H9 (cell line): ENCODE results near the gene ATP6V1G3. TPM values are rescaled to one million over a fixed set of nuclear protein-coding genes. Genes with fewer than 3 reads are reported as not detected.

ENCODE experiments used
- DNase-seq: peaks from one replicate; pipeline ENCODE4 v3.0.0-alpha.2; 2017
- H2AFZ ChIP-seq: one replicate; pipeline ENCODE4 v1.6.1; 2013; ENCODE audit warnings: mild to moderate bottlenecking, low read length, control low read depth, moderate library complexity
- H2AK5ac ChIP-seq: 2 replicates; pipeline ENCODE4 v1.6.1; 2013; ENCODE audit warnings: low read length, control low read depth, mixed read lengths; ENCODE audit not compliant: insufficient read length
- H2BK120ac ChIP-seq: one replicate; pipeline ENCODE4 v1.6.1; 2013; ENCODE audit warnings: low read depth, mild to moderate bottlenecking, low read length, control low read depth, inconsistent platforms; ENCODE audit not compliant: poor library complexity, severe bottlenecking
- H2BK12ac ChIP-seq: 2 replicates; pipeline ENCODE4 v1.6.1; 2013; ENCODE audit warnings: low read length, control low read depth, mixed read lengths, low read depth; ENCODE audit not compliant: insufficient read length
- H2BK15ac ChIP-seq: 2 replicates; pipeline ENCODE4 v1.6.1; 2013; ENCODE audit warnings: low read depth, low read length, control low read depth
- H2BK20ac ChIP-seq: one replicate; pipeline ENCODE4 v1.6.1; 2013; ENCODE audit warnings: low read depth, mild to moderate bottlenecking, low read length, control low read depth, inconsistent platforms; ENCODE audit not compliant: poor library complexity, severe bottlenecking
- H2BK5ac ChIP-seq: 2 replicates; pipeline ENCODE4 v1.6.1; 2013; ENCODE audit warnings: low read length, control low read depth, mixed read lengths; ENCODE audit not compliant: insufficient read length
- H3K14ac ChIP-seq: 2 replicates; pipeline ENCODE4 v1.6.1; 2013; ENCODE audit warnings: low read length, control low read depth; ENCODE audit not compliant: insufficient read depth
- H3K18ac ChIP-seq: 2 replicates; pipeline ENCODE4 v1.6.1; 2013; ENCODE audit warnings: low read depth, mild to moderate bottlenecking, mixed read lengths, low read length, control low read depth; ENCODE audit not compliant: insufficient read length
- H3K23ac ChIP-seq: 2 replicates; pipeline ENCODE4 v1.6.1; 2013; ENCODE audit warnings: low read length, control low read depth, mixed read lengths, low read depth; ENCODE audit not compliant: insufficient read length
- H3K23me2 ChIP-seq: 2 replicates; pipeline ENCODE4 v1.6.1; 2013; ENCODE audit warnings: low read depth, mild to moderate bottlenecking, mixed read lengths, low read length, control low read depth; ENCODE audit not compliant: insufficient read length, poor library complexity, severe bottlenecking
- H3K27ac ChIP-seq: 2 replicates; pipeline ENCODE4 v1.5.1; 2013; ENCODE audit warnings: low read length, control low read depth, mixed read lengths, low read depth; ENCODE audit not compliant: insufficient read length
- H3K27me3 ChIP-seq: 2 replicates; pipeline ENCODE4 v1.6.1; 2013; ENCODE audit warnings: low read length, control low read depth, inconsistent platforms; ENCODE audit not compliant: insufficient read depth
- H3K4ac ChIP-seq: 2 replicates; pipeline ENCODE4 v1.6.1; 2013; ENCODE audit warnings: low read depth, mild to moderate bottlenecking, control low read depth, inconsistent platforms, low read length, moderate library complexity
- H3K4me1 ChIP-seq: 2 replicates; pipeline ENCODE4 v1.6.1; 2013; ENCODE audit warnings: low read length, control low read depth, inconsistent platforms; ENCODE audit not compliant: insufficient read depth
- H3K4me2 ChIP-seq: 2 replicates; pipeline ENCODE4 v1.6.1; 2013; ENCODE audit warnings: low read length, control low read depth, mixed read lengths; ENCODE audit not compliant: insufficient read length, insufficient read depth
- H3K56ac ChIP-seq: 2 replicates; pipeline ENCODE4 v1.6.1; 2013; ENCODE audit warnings: low read depth, mild to moderate bottlenecking, mixed read lengths, low read length, control low read depth; ENCODE audit not compliant: insufficient read length
- H3K79me1 ChIP-seq: 2 replicates; pipeline ENCODE4 v1.6.1; 2013; ENCODE audit warnings: low read depth, mild to moderate bottlenecking, moderate library complexity, low read length, control low read depth, inconsistent platforms; ENCODE audit not compliant: insufficient read depth, poor library complexity, severe bottlenecking
- H3K79me2 ChIP-seq: 2 replicates; pipeline ENCODE4 v1.6.1; 2013; ENCODE audit warnings: low read length, control low read depth, inconsistent platforms; ENCODE audit not compliant: insufficient read depth
- H3K9ac ChIP-seq: 2 replicates; pipeline ENCODE4 v1.6.1; 2013; ENCODE audit warnings: low read length, control low read depth, mixed read lengths; ENCODE audit not compliant: insufficient read length; ENCODE audit errors: extremely low read depth
- H3K9me3 ChIP-seq: one replicate; pipeline ENCODE4 v1.6.1; 2013; ENCODE audit warnings: low read depth, low read length, inconsistent platforms; ENCODE audit not compliant: control insufficient read depth
- H3T11ph ChIP-seq: one replicate; pipeline ENCODE4 v1.6.1; 2013; ENCODE audit warnings: mild to moderate bottlenecking, low read length, control low read depth, inconsistent platforms
- H4K20me1 ChIP-seq: one replicate; pipeline ENCODE4 v1.6.1; 2013; ENCODE audit not compliant: control insufficient read depth, insufficient read length, insufficient read depth
- H4K5ac ChIP-seq: 2 replicates; pipeline ENCODE4 v1.6.1; 2013; ENCODE audit warnings: low read depth, mild to moderate bottlenecking, mixed read lengths, low read length, control low read depth; ENCODE audit not compliant: insufficient read length
- H4K8ac ChIP-seq: replicated peaks from 2 replicates; pipeline ENCODE4 v1.6.1; 2013; ENCODE audit warnings: low read length, control low read depth, mixed read lengths, low read depth; ENCODE audit not compliant: insufficient read length
- H4K91ac ChIP-seq: 2 replicates; pipeline ENCODE4 v1.6.1; 2013; ENCODE audit warnings: low read depth, mild to moderate bottlenecking, moderate library complexity, mixed read lengths, low read length, control low read depth; ENCODE audit not compliant: insufficient read length
- H3K27ac Mint-ChIP-seq, 3 experiments: 2 replicates in 2 of 3; 3 replicates in 1 of 3; pipeline ENCODE4 v1.8.0; 2020 to 2021; ENCODE audit warnings: mixed read lengths in 3 of 3, mild to moderate bottlenecking in 1 of 3, moderate library complexity in 1 of 3
- H3K27me3 Mint-ChIP-seq: 2 replicates; pipeline ENCODE4 v1.8.0; 2021; ENCODE audit warnings: low read depth, mild to moderate bottlenecking, moderate library complexity, mixed read lengths
- H3K36me3 Mint-ChIP-seq, 3 experiments: 2 replicates in 2 of 3; 3 replicates in 1 of 3; pipeline ENCODE4 v1.8.0; 2020 to 2021; ENCODE audit warnings: low read depth in 3 of 3, mixed read lengths in 3 of 3; ENCODE audit not compliant: insufficient read depth in 1 of 3
- H3K4me1 Mint-ChIP-seq, 2 experiments: 2 replicates each; pipeline ENCODE4 v1.8.0; 2020; ENCODE audit warnings: mixed read lengths in 2 of 2
- H3K4me3 Mint-ChIP-seq, 2 experiments: 2 replicates in 1 of 2; 3 replicates in 1 of 2; pipeline ENCODE4 v1.8.0; 2020 to 2021; ENCODE audit warnings: mild to moderate bottlenecking in 2 of 2, mixed read lengths in 2 of 2, moderate library complexity in 1 of 2
- H3K9me3 Mint-ChIP-seq, 2 experiments: 2 replicates in 1 of 2; 3 replicates in 1 of 2; pipeline ENCODE4 v1.8.0; 2020; ENCODE audit warnings: mild to moderate bottlenecking in 2 of 2, mixed read lengths in 2 of 2, moderate library complexity in 1 of 2
- WGBS: extraction: QIAGEN DNeasy Blood & Tissue Kit; methylation state at CpG from one replicate; pipeline ENCODE4 v1.1.7; 2013; ENCODE audit warnings: missing lambda C conversion rate, low lambda C conversion rate, mixed read lengths; ENCODE audit not compliant: insufficient read length; ENCODE audit errors: extremely low coverage; 5-methylcytosine and 5-hydroxymethylcytosine counted together
- total RNA-seq: library from RNA; stranded (reverse); gene quantifications from 2 replicates; pipeline ENCODE4 v1.2.1, GENCODE V29; 2021
- TF ChIP-seq, protein P1 (sequence below): fragments of 200-600 bp; sonication (generic); conservative IDR thresholded peaks from 3 replicates; pipeline ENCODE4 v1.8.0; 2021; ENCODE audit warnings: antibody characterized with exemption, mild to moderate bottlenecking

ATP6V1G3 gene
- total RNA-seq, 1 experiment from 2014 or later: not detected

DNA sequence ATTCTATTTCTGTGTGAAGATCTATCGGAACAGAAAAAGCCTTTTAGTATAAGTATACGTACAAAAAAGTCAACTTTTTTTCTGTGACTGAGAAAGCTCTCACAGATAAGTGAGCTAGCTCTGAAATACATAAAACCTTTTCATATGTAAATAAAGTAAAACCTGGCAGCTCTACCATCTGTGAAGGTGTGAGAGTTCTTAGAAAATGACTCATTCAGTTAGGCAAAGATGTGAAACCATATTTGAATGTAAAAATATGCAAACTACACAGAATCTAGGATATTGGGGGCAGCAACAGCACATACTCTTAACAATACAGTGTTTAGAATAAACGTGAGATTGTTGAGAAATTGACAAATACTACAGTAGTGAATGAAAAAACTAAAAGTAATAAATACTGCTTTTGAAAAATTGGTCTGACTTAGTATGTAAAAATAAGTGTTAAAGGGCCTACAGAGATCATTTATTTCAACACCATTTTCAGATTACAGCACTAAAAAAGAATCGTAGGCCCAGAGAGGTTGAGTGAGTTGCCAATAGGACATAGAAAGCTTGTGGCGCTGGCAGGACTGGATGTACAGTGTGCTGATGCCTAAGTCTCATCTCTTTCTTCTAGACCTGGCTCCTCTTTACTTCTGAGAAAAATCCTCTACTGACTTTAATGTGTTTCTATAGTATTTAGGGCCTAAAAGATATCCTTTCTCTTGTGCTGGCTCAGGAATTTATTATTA is 19.8 kb downstream of the ATP6V1G3 start:
- Mint-ChIP-seq H3K36me3 (no peaks in the 10 kb centered on the region; a peak in 1 of 7 replicates), H3K27me3 (no peaks in the 10 kb centered on the region), H3K4me3 (peak overlapping the region in 1 of 2 experiments; percentile 10; a peak in 1 of 5 replicates), H3K9me3 (no peaks in the 10 kb centered on the region), H3K27ac (peak overlapping the region; percentile 15 to 81 (median 29); a peak in 5 of 7 replicates), H3K4me1 (peaks cover 25 to 31% of the 10 kb centered on the region in 2 experiments)
- WGBS: no CpG with 5 or more reads among the region's 5 CpGs
- H2BK12ac ChIP-seq: no peak overlapping the region
- H3K23ac ChIP-seq: no peak overlapping the region
- H3K27ac ChIP-seq: no peak overlapping the region
- no peak overlapping the region for H2BK120ac ChIP-seq
- no peak overlapping the region for H3K9ac ChIP-seq
- no peaks in the 10 kb centered on the region for H3K23me2 ChIP-seq
- DNase-seq: no peak
- H2AFZ ChIP-seq: no peak overlapping the region
- H4K20me1 ChIP-seq: no peaks in the 10 kb centered on the region
- no peak overlapping the region for H2BK20ac ChIP-seq
- TF ChIP-seq, protein P1, sequence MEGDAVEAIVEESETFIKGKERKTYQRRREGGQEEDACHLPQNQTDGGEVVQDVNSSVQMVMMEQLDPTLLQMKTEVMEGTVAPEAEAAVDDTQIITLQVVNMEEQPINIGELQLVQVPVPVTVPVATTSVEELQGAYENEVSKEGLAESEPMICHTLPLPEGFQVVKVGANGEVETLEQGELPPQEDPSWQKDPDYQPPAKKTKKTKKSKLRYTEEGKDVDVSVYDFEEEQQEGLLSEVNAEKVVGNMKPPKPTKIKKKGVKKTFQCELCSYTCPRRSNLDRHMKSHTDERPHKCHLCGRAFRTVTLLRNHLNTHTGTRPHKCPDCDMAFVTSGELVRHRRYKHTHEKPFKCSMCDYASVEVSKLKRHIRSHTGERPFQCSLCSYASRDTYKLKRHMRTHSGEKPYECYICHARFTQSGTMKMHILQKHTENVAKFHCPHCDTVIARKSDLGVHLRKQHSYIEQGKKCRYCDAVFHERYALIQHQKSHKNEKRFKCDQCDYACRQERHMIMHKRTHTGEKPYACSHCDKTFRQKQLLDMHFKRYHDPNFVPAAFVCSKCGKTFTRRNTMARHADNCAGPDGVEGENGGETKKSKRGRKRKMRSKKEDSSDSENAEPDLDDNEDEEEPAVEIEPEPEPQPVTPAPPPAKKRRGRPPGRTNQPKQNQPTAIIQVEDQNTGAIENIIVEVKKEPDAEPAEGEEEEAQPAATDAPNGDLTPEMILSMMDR: no peak
- H3K27me3 ChIP-seq: no peaks in the 10 kb centered on the region
- no peak overlapping the region for H2BK15ac ChIP-seq
- no peak overlapping the region for H3K4ac ChIP-seq
- no peak overlapping the region for H4K91ac ChIP-seq
- no peak overlapping the region for H4K8ac ChIP-seq
- no peak overlapping the region for H3K14ac ChIP-seq
- no peak overlapping the region for H3K56ac ChIP-seq
- H4K5ac ChIP-seq: no peak overlapping the region
- peak overlapping the region; percentile 51 for H3K4me2 ChIP-seq
- no peak overlapping the region for H2AK5ac ChIP-seq
- H3K18ac ChIP-seq: no peak overlapping the region
- H3K79me1 ChIP-seq: no peaks in the 10 kb centered on the region
- peaks cover 9% of the 10 kb centered on the region; the same call in 1 of the 2 replicates for H3K4me1 ChIP-seq
- H3T11ph ChIP-seq: no peak overlapping the region
- no peak overlapping the region for H2BK5ac ChIP-seq
- no peaks in the 10 kb centered on the region for H3K9me3 ChIP-seq
- H3K79me2 ChIP-seq: no peaks in the 10 kb centered on the region
